ENCODE measurements around the gene RAB21.

RAB21 gene

GRCh38 chr12:71782017-71782416 is 27.4 kb downstream of the RAB21 start:
- Histone ChIP-seq H3K9ac (ENCODE audit: low read length) (no peak overlapping the region), H3K4me3 (ENCODE audit: low read length) (no peak overlapping the region), H4K20me1 (ENCODE audit: insufficient read depth, low read length) (peaks cover 46% of the 10 kb centered on the region), H3K4me1 (ENCODE audit: low read length) (peaks cover 20% of the 10 kb centered on the region), H3K4me2 (ENCODE audit: low read length) (peak overlapping the region; percentile 44), H3K9me3 (ENCODE audit: insufficient read depth, low read length) (no peaks in the 10 kb centered on the region), H3K79me2 (ENCODE audit: low read length) (peaks cover 29% of the 10 kb centered on the region), H3K27me3 (ENCODE audit: low read depth, low read length) (no peaks in the 10 kb centered on the region), H3K36me3 (replicated peaks; ENCODE audit: low read depth, low read length) (peaks cover 26% of the 10 kb centered on the region), H2AFZ (ENCODE audit: low read depth, low read length) (no peak overlapping the region), H3K27ac (ENCODE audit: low read length) (no peak overlapping the region; the same call in 1 of the 2 replicates)
- TF ChIP-seq EZH2phosphoT487 (IDR thresholded peaks at IDR 0.05; ENCODE audit: low read depth): no peak
- no peak for TF ChIP-seq CTCF (IDR thresholded peaks at IDR 0.05; ENCODE audit: low read depth, low read length)

GRCh38 chr12:71786829-71787228 is 32.2 kb downstream of the RAB21 start:
- H3K4me2 ChIP-seq (ENCODE audit: low read length): no peak overlapping the region
- no peaks in the 10 kb centered on the region for H3K9me3 ChIP-seq (ENCODE audit: insufficient read depth, low read length)
- no peak overlapping the region for H3K9ac ChIP-seq (ENCODE audit: low read length)
- no peaks in the 10 kb centered on the region for H3K27me3 ChIP-seq (ENCODE audit: low read depth, low read length)
- peaks cover 59% of the 10 kb centered on the region for H3K36me3 ChIP-seq (replicated peaks; ENCODE audit: low read depth, low read length)
- H2AFZ ChIP-seq (ENCODE audit: low read depth, low read length): no peak overlapping the region
- TF ChIP-seq EZH2phosphoT487 (IDR thresholded peaks at IDR 0.05; ENCODE audit: low read depth) (no peak), CTCF (IDR thresholded peaks at IDR 0.05; ENCODE audit: low read depth, low read length) (no peak)
- H3K4me1 ChIP-seq (ENCODE audit: low read length): peaks cover 7% of the 10 kb centered on the region
- peaks cover 15% of the 10 kb centered on the region for H3K79me2 ChIP-seq (ENCODE audit: low read length)
- H4K20me1 ChIP-seq (ENCODE audit: insufficient read depth, low read length): peaks cover 20% of the 10 kb centered on the region
- H3K4me3 ChIP-seq (ENCODE audit: low read length): no peak overlapping the region
- no peak overlapping the region for H3K27ac ChIP-seq (ENCODE audit: low read length)

GRCh38 chr12:71787580-71787979 is 32.9 kb downstream of the RAB21 start:
- H3K27ac ChIP-seq (ENCODE audit: low read length): no peak overlapping the region
- H3K79me2 ChIP-seq (ENCODE audit: low read length): peaks cover 15% of the 10 kb centered on the region
- no peak overlapping the region for H2AFZ ChIP-seq (ENCODE audit: low read depth, low read length)
- H3K36me3 ChIP-seq (replicated peaks; ENCODE audit: low read depth, low read length): peaks cover 64% of the 10 kb centered on the region
- H3K9ac ChIP-seq (ENCODE audit: low read length): no peak overlapping the region
- no peaks in the 10 kb centered on the region for H3K27me3 ChIP-seq (ENCODE audit: low read depth, low read length)
- TF ChIP-seq EZH2phosphoT487 (IDR thresholded peaks at IDR 0.05; ENCODE audit: low read depth): no peak
- H3K9me3 ChIP-seq (ENCODE audit: insufficient read depth, low read length): no peaks in the 10 kb centered on the region
- H4K20me1 ChIP-seq (ENCODE audit: insufficient read depth, low read length): peaks cover 20% of the 10 kb centered on the region
- no peak overlapping the region for H3K4me3 ChIP-seq (ENCODE audit: low read length)
- 0 out of 2 replicates have a peak, but pooled peaks cover under 1% of the 10 kb centered on the region for H3K4me1 ChIP-seq (ENCODE audit: low read length)
- H3K4me2 ChIP-seq (ENCODE audit: low read length): no peak overlapping the region

GRCh38 chr12:71790331-71790730 is 35.7 kb downstream of the RAB21 start:
- no peak overlapping the region for H2AFZ ChIP-seq (ENCODE audit: low read depth, low read length)

More at GRCh38 chr12:71790331-71790730, 35.7 kb downstream of the RAB21 start:
- Histone ChIP-seq H4K20me1 (ENCODE audit: insufficient read depth, low read length) (peaks cover 16% of the 10 kb centered on the region; the same call in 1 of the 2 replicates), H3K9ac (ENCODE audit: low read length) (no peak overlapping the region), H3K79me2 (ENCODE audit: low read length) (peaks cover 4% of the 10 kb centered on the region; the same call in 1 of the 2 replicates), H3K27me3 (ENCODE audit: low read depth, low read length) (no peaks in the 10 kb centered on the region), H3K36me3 (replicated peaks; ENCODE audit: low read depth, low read length) (peaks cover 54% of the 10 kb centered on the region), H3K27ac (ENCODE audit: low read length) (no peak overlapping the region), H3K4me1 (ENCODE audit: low read length) (no peaks in the 10 kb centered on the region), H3K4me3 (ENCODE audit: low read length) (no peak overlapping the region), H3K9me3 (ENCODE audit: insufficient read depth, low read length) (no peaks in the 10 kb centered on the region), H3K4me2 (ENCODE audit: low read length) (no peak overlapping the region)
- TF ChIP-seq EZH2phosphoT487 (IDR thresholded peaks at IDR 0.05; ENCODE audit: low read depth): no peak
- no peak for TF ChIP-seq CTCF (IDR thresholded peaks at IDR 0.05; ENCODE audit: low read depth, low read length)
